HEK293 (cell line): ENCODE data around the gene PDZRN3.

Source experiments
- CTCF ChIA-PET: fragments of 350-600 bp; formaldehyde crosslinking; extraction: SDS; loops from one replicate; lab custom pipeline; 2021; ENCODE audit warnings: antibody characterized with exemption; lab: Yijun Ruan, JAX
- POLR2A ChIA-PET: fragments of 300-600 bp; formaldehyde crosslinking; extraction: SDS; loops from one replicate; lab custom pipeline; 2020; ENCODE audit warnings: antibody characterized with exemption, inconsistent platforms; lab: Yijun Ruan, JAX
- H3K27ac ChIP-seq: fragments of 200-500 bp; sonication (Bioruptor generic); 2 replicates; pipeline ENCODE4 v1.5.1; 2014; ENCODE audit warnings: low read depth, low read length, control low read depth, inconsistent platforms; ENCODE audit errors: extremely low read depth
- H3K36me3 ChIP-seq, 2 experiments: fragments of 200-500 bp in 1 of 2; sonication (Bioruptor generic) in 1 of 2; 1 replicate in 1 of 2; 2 replicates in 1 of 2; pipeline ENCODE4 v1.5.1; 2014 to 2017; ENCODE audit warnings: inconsistent platforms in 2 of 2, low read length in 2 of 2; ENCODE audit not compliant: control insufficient read depth in 2 of 2, insufficient read depth in 1 of 2
- H3K4me1 ChIP-seq: fragments of 200-500 bp; sonication (Bioruptor generic); 2 replicates; pipeline ENCODE4 v1.5.1; 2014; ENCODE audit warnings: mild to moderate bottlenecking, low read length, inconsistent platforms; ENCODE audit not compliant: control insufficient read depth, insufficient read depth
- H3K4me3 ChIP-seq: 2 replicates; pipeline ENCODE4 v1.5.1; 2011; ENCODE audit warnings: low read depth, mild to moderate bottlenecking, control low read depth, low read length, moderate library complexity
- H3K9me3 ChIP-seq: fragments of 200-500 bp; sonication (Bioruptor generic); 2 replicates; pipeline ENCODE4 v1.5.1; 2014; ENCODE audit warnings: low read depth, low read length, inconsistent platforms; ENCODE audit not compliant: control insufficient read depth, insufficient read depth
- OSR2 ChIP-seq: fragments of 450-650 bp; formaldehyde crosslinking; IDR thresholded peaks from 2 replicates; pipeline ENCODE4 v1.5.1; 2016; ENCODE audit warnings: missing biosample characterization, missing genetic modification characterization
- SP3 ChIP-seq: fragments of 450-650 bp; formaldehyde crosslinking; IDR thresholded peaks from 2 replicates; pipeline ENCODE4 v1.5.1; 2016; ENCODE audit warnings: missing biosample characterization, missing genetic modification characterization
- ZNF311 ChIP-seq: fragments of 450-650 bp; formaldehyde crosslinking; IDR thresholded peaks from 2 replicates; pipeline ENCODE4 v1.5.1; 2017; ENCODE audit warnings: missing biosample characterization, missing genetic modification characterization, borderline replicate concordance
- ZNF366 ChIP-seq: fragments of 450-650 bp; formaldehyde crosslinking; conservative IDR thresholded peaks from 2 replicates; pipeline ENCODE4 v1.5.1; 2016; ENCODE audit warnings: missing biosample characterization, missing genetic modification characterization
- ZNF549 ChIP-seq: fragments of 450-650 bp; IDR thresholded peaks from 2 replicates; pipeline ENCODE4 v1.5.1; 2018; ENCODE audit warnings: missing biosample characterization, missing genetic modification characterization, mild to moderate bottlenecking, inconsistent platforms, moderate library complexity
- ZNF654 ChIP-seq: fragments of 450-650 bp; formaldehyde crosslinking; IDR thresholded peaks from 2 replicates; pipeline ENCODE4 v1.5.1; 2016; ENCODE audit warnings: low read depth, missing biosample characterization, missing genetic modification characterization
- TF ChIP-seq, protein P1 (sequence below): fragments of 450-650 bp; formaldehyde crosslinking; IDR thresholded peaks from 2 replicates; pipeline ENCODE4 v1.5.1; 2016; ENCODE audit warnings: missing biosample characterization, missing genetic modification characterization, borderline replicate concordance
- TF ChIP-seq, protein P2 (sequence below): fragments of 450-650 bp; formaldehyde crosslinking; IDR thresholded peaks from 2 replicates; pipeline ENCODE4 v1.5.1; 2017; ENCODE audit warnings: missing biosample characterization, mild to moderate bottlenecking, missing genetic modification characterization, moderate library complexity
- TF ChIP-seq, protein P3 (sequence below): fragments of 450-650 bp; formaldehyde crosslinking; IDR thresholded peaks from 2 replicates; pipeline ENCODE4 v1.5.1; 2016; ENCODE audit warnings: missing biosample characterization, missing genetic modification characterization
- TF ChIP-seq, protein P4 (sequence below): fragments of 450-650 bp; formaldehyde crosslinking; IDR thresholded peaks from 2 replicates; pipeline ENCODE4 v1.5.1; 2016; ENCODE audit warnings: missing biosample characterization, missing genetic modification characterization
- TF ChIP-seq, protein P5 (sequence below): fragments of 450-650 bp; formaldehyde crosslinking; IDR thresholded peaks from 2 replicates; pipeline ENCODE4 v1.5.1; 2017; ENCODE audit warnings: missing biosample characterization, missing genetic modification characterization

The PDZRN3 gene

DNA sequence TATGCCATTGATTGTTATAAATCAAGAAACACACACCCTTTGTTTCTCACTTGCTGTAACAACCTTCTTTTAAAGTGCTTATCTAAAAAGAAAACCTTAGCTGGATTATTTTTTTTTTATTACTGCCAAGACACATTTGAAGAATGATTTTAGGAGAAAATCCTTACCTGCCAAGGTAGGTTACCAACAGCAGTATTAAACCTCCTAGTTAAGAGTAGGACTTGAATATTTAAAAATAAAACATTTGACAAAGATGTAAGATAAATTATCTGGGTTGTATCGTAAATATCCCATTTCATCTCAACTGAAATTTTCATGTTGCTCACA is 192.1 kb downstream of the PDZRN3 start (continued):
- no peak for TF ChIP-seq ZNF366 (tag by site-specific recombination)

DNA sequence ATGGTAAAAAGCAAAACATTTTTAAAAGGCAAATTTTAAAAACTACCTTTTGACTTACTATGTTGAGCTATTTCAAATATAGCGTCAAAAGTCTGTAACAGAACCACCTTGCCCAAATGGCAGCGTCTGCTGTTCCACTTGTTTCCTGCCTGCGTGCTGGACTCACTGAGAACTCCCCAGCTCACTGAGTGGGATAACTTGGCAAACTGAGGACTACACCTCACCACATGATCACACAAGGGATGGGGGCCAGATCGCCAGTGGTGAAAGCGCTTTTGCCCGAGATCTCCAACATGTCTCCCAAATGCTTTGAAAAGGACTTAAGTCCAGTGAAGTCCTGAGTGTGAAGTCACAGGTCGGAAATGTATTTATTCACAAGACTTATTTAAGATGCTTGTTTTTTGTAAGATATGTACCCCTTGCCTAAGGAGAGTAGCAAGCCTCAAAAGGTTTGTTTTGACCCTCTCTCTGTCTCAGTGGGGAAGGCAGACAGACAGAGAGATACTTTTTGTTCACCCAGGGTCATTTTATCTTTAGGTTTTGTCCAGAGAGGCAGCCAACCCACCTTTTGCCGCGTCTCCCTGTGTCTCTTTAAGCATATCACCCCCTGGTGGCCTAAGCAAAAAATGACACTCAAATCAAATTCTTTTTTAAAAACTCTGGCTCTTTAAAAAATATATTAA is 192.6 kb downstream of the PDZRN3 start:
- Histone ChIP-seq H3K27ac (no peak overlapping the region), H3K4me3 (no peak overlapping the region), H3K9me3 (no peaks in the 10 kb centered on the region), H3K36me3 (no peaks in the 10 kb centered on the region), H3K4me1 (peaks cover 3% of the 10 kb centered on the region; the same call in 1 of the 2 replicates)
- TF ChIP-seq ZNF549 (tag by site-specific recombination) (no peak), ZNF654 (tag by site-specific recombination) (peak; percentile 39)
- TF ChIP-seq, protein P1, sequence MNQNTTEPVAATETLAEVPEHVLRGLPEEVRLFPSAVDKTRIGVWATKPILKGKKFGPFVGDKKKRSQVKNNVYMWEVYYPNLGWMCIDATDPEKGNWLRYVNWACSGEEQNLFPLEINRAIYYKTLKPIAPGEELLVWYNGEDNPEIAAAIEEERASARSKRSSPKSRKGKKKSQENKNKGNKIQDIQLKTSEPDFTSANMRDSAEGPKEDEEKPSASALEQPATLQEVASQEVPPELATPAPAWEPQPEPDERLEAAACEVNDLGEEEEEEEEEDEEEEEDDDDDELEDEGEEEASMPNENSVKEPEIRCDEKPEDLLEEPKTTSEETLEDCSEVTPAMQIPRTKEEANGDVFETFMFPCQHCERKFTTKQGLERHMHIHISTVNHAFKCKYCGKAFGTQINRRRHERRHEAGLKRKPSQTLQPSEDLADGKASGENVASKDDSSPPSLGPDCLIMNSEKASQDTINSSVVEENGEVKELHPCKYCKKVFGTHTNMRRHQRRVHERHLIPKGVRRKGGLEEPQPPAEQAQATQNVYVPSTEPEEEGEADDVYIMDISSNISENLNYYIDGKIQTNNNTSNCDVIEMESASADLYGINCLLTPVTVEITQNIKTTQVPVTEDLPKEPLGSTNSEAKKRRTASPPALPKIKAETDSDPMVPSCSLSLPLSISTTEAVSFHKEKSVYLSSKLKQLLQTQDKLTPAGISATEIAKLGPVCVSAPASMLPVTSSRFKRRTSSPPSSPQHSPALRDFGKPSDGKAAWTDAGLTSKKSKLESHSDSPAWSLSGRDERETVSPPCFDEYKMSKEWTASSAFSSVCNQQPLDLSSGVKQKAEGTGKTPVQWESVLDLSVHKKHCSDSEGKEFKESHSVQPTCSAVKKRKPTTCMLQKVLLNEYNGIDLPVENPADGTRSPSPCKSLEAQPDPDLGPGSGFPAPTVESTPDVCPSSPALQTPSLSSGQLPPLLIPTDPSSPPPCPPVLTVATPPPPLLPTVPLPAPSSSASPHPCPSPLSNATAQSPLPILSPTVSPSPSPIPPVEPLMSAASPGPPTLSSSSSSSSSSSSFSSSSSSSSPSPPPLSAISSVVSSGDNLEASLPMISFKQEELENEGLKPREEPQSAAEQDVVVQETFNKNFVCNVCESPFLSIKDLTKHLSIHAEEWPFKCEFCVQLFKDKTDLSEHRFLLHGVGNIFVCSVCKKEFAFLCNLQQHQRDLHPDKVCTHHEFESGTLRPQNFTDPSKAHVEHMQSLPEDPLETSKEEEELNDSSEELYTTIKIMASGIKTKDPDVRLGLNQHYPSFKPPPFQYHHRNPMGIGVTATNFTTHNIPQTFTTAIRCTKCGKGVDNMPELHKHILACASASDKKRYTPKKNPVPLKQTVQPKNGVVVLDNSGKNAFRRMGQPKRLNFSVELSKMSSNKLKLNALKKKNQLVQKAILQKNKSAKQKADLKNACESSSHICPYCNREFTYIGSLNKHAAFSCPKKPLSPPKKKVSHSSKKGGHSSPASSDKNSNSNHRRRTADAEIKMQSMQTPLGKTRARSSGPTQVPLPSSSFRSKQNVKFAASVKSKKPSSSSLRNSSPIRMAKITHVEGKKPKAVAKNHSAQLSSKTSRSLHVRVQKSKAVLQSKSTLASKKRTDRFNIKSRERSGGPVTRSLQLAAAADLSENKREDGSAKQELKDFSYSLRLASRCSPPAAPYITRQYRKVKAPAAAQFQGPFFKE: no peak
- TF ChIP-seq, protein P2, sequence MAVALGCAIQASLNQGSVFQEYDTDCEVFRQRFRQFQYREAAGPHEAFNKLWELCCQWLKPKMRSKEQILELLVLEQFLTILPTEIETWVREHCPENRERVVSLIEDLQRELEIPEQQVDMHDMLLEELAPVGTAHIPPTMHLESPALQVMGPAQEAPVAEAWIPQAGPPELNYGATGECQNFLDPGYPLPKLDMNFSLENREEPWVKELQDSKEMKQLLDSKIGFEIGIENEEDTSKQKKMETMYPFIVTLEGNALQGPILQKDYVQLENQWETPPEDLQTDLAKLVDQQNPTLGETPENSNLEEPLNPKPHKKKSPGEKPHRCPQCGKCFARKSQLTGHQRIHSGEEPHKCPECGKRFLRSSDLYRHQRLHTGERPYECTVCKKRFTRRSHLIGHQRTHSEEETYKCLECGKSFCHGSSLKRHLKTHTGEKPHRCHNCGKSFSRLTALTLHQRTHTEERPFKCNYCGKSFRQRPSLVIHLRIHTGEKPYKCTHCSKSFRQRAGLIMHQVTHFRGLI (tag by site-specific recombination): no peak
- TF ChIP-seq, protein P3, sequence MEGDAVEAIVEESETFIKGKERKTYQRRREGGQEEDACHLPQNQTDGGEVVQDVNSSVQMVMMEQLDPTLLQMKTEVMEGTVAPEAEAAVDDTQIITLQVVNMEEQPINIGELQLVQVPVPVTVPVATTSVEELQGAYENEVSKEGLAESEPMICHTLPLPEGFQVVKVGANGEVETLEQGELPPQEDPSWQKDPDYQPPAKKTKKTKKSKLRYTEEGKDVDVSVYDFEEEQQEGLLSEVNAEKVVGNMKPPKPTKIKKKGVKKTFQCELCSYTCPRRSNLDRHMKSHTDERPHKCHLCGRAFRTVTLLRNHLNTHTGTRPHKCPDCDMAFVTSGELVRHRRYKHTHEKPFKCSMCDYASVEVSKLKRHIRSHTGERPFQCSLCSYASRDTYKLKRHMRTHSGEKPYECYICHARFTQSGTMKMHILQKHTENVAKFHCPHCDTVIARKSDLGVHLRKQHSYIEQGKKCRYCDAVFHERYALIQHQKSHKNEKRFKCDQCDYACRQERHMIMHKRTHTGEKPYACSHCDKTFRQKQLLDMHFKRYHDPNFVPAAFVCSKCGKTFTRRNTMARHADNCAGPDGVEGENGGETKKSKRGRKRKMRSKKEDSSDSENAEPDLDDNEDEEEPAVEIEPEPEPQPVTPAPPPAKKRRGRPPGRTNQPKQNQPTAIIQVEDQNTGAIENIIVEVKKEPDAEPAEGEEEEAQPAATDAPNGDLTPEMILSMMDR (tag by site-specific recombination): no peak
- CTCF ChIA-PET: interaction anchor here (0.6 to 1.6 kb wide), 16 partner anchors 11 to 1682 kb away, joined by 3 to 7 read pairs (median 4); no protein-coding TSS in a partner anchor
- POLR2A ChIA-PET: no interaction called here

DNA sequence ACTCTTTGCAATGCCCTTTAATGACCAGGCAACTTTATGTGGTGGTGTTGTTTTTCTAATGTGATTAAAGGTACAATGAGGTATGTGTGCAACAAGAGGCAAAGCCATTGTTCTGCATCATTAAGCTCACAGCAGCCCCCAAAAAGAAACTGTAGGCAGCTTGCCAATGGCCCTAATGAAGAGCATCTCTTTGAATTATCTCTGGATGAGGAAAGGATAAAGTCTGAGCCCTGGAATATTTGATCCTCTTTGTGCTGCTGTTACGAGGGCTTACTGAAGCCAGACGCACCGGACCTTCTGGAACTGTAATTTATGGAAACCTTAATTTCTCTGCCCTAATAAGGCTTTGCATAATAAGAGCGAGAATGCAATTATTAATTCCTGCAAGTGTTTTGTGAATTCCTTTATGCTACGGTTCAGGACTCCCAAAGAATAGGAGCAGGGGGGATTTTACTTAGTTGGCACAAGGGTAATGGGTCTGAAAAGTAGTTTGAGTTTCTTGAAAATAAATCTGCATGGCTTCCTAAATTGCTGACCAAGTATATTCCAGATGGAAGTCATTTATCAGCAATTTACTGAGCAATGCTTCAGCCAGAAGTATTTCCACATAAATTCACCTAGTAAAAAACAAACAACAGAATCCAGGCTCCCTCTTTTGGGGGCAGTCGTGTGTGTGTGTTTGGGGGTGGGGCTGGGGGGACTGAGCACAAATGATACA is 193.4 kb downstream of the PDZRN3 start:
- CTCF ChIA-PET: interaction anchor here (0.7 to 1.6 kb wide), 4 partner anchors 12 to 104 kb away, joined by 3 to 7 read pairs (median 4); no protein-coding TSS in a partner anchor
- TF ChIP-seq SP3 (tag by site-specific recombination): no peak
- TF ChIP-seq, protein P4, sequence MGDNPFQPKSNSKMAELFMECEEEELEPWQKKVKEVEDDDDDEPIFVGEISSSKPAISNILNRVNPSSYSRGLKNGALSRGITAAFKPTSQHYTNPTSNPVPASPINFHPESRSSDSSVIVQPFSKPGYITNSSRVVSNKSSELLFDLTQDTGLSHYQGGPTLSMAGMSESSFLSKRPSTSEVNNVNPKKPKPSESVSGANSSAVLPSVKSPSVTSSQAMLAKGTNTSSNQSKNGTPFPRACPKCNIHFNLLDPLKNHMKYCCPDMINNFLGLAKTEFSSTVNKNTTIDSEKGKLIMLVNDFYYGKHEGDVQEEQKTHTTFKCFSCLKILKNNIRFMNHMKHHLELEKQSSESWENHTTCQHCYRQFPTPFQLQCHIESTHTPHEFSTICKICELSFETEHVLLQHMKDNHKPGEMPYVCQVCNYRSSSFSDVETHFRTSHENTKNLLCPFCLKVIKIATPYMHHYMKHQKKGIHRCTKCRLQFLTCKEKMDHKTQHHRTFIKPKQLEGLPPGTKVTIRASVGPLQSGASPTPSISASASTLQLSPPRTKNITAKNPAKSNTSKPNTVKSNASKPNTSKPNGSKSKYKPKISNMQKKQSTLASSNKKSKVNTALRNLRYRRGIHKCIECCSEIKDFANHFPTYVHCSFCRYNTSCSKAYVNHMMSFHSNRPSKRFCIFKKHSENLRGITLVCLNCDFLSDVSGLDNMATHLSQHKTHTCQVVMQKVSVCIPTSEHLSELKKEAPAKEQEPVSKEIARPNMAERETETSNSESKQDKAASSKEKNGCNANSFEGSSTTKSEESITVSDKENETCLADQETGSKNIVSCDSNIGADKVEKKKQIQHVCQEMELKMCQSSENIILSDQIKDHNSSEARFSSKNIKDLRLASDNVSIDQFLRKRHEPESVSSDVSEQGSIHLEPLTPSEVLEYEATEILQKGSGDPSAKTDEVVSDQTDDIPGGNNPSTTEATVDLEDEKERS (tag by site-specific recombination): no peak
- TF ChIP-seq OSR2 (tag by site-specific recombination): 0 out of 2 replicates have a peak, but pooled peaks have one; percentile 18
- no peak for TF ChIP-seq ZNF311
- TF ChIP-seq, protein P5, sequence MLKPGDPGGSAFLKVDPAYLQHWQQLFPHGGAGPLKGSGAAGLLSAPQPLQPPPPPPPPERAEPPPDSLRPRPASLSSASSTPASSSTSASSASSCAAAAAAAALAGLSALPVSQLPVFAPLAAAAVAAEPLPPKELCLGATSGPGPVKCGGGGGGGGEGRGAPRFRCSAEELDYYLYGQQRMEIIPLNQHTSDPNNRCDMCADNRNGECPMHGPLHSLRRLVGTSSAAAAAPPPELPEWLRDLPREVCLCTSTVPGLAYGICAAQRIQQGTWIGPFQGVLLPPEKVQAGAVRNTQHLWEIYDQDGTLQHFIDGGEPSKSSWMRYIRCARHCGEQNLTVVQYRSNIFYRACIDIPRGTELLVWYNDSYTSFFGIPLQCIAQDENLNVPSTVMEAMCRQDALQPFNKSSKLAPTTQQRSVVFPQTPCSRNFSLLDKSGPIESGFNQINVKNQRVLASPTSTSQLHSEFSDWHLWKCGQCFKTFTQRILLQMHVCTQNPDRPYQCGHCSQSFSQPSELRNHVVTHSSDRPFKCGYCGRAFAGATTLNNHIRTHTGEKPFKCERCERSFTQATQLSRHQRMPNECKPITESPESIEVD (tag by site-specific recombination): no peak
- no peaks in the 10 kb centered on the region for H3K36me3 ChIP-seq
- no peak overlapping the region for H3K27ac ChIP-seq
- H3K4me1 ChIP-seq: peaks cover 3% of the 10 kb centered on the region; the same call in 1 of the 2 replicates
- POLR2A ChIA-PET: no interaction called here
- no peak overlapping the region for H3K4me3 ChIP-seq
- no peaks in the 10 kb centered on the region for H3K9me3 ChIP-seq
